A204.1 (cell line): Measurements from ENCODE around the gene POLR2I.
"Not testable (repeated sequence)": the region's sequence is repeated elsewhere in the genome, so short reads cannot be mapped to it uniquely, and the experiment has no call there.

Experiments
- FAIRE-seq: peaks from 2 replicates; lab custom pipeline; 2012; peaks lifted over from hg19 to GRCh38; lab: Jason Lieb, UNC

Gene POLR2I

DNA sequence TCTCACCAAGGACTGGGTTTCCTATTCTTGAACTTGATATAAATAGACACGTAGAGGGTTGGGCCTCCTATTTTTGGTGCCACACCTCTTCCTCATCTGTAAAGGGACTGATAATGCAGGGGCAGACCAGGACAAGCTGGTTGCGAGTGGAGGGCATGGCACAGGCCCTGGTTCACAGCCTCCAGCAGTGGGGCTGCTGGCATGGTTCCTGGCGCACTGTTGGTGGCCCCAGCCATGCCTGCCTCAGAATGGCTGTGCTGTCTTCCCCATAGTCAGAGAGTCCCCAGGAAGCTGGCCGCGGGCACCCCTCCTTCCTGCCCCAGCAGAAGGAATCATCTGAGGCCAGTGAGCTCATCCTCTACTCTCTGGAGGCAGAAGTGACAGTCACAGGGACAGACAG lies 14.2 kb downstream of the POLR2I start:
- FAIRE-seq = no peak

DNA sequence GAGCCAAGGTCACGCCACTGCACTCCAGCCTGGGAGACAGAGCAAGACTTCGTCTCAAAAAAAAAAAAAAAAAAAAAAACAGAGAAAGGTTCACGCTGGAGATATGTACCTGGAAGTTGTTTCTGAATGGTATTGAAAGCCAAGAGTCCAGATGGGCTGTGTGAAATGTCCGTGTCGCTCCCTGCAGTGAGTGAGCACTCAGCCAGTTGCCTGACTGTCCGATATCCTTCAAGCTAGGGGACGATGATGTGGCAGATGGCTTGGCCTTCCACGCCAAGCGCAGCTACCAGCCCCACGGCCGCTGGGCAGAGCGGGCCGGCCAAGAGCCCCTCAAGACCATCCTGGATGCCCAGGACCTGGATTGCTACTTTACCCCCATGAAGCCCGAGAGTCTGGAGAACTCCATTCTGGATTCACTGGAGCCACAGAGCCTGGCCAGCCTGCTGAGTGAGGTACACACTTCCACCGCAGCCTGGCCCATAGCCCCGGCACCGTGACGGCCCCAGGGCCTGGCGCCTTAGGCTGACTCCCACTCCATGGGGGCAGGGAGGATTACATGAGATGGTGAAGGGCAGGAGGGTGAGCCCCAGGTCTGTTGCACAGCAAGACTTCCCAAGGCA lies 15.4 kb downstream of the POLR2I start:
- no peak for FAIRE-seq

DNA sequence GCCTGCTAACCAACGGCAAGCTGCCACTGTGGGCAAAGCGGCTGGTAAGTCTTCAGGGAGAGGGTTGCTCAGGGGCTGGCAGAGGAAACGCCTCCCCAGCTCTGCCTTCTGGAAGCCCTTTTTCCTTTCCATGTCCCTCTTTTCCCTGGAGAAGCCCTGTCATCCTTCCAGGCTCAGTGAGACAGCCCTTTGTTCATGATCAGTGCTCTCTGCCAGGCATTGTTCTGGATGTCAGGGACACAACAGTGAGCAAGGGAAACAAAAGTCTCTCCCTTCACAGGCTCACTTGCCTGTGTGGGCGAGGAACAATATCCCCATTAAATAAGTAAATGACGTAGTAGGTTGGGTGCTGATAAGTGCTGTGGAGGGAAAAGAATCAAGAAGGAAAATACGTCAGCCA lies 17.6 kb downstream of the POLR2I start:
- no peak for FAIRE-seq

DNA sequence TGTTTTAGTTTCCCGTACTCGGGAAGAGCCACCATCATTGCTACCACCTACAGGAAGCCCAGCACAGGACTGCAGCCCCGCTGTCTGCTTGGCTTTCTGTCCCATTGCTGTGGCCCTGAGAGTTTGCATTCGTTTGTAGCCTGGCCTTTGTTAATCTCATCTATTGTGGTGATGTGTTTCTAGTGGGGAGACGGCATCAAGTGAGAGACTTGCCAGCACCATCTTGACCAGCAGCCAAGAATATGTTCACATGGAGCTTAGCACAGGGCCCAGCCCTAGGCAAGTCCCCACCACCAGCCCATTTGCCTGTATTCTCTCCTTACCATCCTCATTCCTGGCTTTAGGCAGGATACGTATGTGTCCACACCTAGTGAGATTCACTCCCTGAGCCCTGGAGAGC lies 21.0 kb downstream of the POLR2I start:
- no peak for FAIRE-seq

GRCh38 chr19:36093146-36093662 lies 21.5 kb downstream of the POLR2I start:
- FAIRE-seq = no peak

DNA sequence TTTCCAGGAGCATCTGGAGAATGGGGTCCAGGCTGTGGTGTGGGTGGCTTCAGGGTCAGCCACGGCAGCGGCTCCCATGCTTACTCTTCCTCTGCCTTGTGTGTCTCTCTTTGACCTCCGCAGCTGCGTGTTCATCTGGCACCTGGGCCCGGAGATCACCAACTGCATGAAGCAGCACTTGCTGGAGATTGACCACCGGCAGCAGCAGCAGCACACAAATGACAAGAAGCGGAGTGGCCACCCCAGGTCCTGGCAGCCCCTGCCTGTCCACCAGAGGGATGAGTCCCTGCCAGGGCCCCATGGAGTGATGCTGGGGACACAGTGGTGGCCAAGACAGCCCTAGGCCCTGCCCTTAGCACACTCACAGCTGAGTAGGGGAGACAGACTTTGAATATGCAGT lies 22.1 kb downstream of the POLR2I start:
- FAIRE-seq = no peak

- no peak for FAIRE-seq
Measured at GRCh38 chr19:36090910-36091695, 23.6 kb downstream of the POLR2I start.

GRCh38 chr19:36089847-36090246 lies 24.8 kb downstream of the POLR2I start:
- FAIRE-seq = no peak

GRCh38 chr19:36086326-36086725 lies 28.3 kb downstream of the POLR2I start:
- FAIRE-seq = no peak

DNA sequence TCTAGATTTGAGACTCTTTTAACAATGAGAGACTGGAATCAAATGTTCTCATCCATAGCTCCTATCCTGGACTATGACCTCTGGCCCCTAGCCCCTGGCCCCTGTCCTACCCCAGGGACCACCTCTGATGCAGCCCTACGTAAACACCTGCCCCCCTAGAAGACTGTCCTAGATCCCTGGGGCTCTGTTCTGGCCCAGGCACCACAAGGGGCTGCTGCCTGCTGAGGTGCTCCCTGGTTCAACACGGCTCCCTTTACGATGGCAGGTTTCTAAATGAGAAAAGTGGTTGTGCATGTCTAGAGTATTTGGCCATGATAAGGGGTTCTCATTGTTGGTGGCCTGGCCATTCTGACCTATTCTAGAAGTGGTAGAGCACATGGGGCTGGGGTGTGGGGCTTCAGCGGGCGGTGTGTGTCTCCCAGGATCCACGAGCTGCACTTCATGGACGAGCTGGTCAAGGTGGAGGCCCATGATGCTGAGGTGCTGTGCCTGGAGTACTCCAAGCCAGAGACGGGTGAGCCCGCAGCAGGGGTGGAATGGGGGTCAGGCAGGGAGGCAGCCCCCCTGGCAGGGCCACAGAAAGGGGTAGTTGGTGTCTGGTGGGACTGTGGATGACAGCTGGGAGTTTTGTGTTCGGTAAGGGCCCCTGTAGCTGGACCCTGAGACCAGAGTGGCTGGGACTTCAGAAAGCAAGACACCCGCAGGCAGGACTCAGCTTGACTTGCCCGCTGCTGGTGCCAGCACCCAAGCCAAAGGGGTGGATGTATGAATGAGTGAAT lies 30.3 kb downstream of the POLR2I start:
- FAIRE-seq = no peak

DNA sequence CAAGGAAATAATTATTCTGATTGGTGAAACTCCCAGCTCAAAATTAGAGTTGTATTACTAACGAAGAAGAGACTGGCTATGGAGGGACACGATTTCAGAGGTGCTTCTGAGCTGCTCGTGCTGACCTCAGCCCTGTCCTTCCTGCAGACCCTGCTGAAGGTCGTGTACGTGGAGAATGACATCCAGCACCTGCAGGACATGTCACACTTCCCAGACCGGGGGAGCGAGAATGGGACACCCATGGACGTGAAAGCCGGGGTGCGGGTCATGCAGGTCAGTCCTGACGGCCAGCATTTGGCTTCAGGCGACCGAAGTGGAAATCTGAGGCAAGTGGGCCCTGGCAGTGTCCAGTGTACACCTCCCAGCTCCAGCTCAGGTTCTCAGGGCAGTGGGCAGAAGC lies 31.8 kb downstream of the POLR2I start:
- no peak for FAIRE-seq

DNA sequence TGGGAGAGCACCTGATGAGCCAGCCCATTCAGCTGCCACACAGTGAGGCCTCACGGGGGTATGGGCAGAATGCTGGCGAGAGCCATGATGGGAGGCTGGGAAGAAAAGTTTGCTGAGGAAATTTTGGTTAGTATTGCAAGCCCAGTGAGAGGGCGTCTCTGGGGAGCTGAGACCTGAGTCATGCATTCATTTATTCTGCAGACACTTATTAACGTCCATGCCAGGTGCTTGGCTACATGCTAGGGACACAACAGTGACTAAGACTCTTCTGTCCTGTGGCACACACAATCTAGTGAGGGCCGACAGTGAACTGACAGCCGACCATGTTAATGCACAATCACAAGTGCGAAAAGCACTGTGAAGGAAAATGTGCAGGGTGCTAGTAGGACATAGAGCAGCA lies 32.8 kb downstream of the POLR2I start:
- FAIRE-seq = no peak

- no peak for FAIRE-seq
Measured at GRCh38 chr19:36081385-36081784, 33.3 kb downstream of the POLR2I start.

- no peak for FAIRE-seq
Measured at GRCh38 chr19:36079389-36079945, 35.2 kb downstream of the POLR2I start.

DNA sequence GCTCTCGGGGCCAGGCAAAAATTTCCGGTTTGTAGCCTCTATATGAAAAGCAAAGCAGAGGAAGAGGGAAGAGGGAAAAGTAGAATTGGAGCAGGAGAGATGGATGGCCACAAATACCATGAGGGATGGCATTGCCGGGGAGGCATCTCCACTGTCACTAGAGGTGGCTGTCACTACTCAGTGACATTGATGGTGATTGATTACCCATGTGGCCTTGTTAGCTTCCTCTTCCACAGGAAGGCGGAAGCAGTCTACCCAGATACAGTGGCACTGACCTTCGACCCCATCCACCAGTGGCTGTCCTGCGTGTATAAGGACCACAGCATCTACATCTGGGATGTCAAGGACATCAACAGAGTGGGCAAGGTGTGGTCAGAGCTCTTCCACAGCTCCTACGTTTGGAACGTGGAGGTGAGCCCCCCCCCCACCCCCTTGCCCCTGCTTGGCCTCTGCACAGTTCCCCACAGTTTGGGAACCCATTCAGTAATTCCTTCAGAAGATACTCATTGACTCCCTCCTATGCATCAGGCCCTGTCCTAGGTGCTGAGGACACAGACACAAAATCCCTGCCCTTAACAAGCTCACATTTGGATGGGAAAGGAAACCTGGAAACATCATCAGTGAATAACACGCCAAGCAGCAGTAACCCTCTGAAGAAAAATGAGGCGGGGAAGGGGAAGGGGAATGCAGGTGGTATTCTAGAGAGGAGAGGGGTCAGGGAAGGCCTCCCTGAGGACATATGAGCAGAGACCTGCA lies 41.4 kb downstream of the POLR2I start:
- no peak for FAIRE-seq

GRCh38 chr19:36072081-36072480 lies 42.6 kb downstream of the POLR2I start:
- no peak for FAIRE-seq

- not testable (repeated sequence) for FAIRE-seq
Measured at GRCh38 chr19:36068810-36069499, 45.7 kb downstream of the POLR2I start.

- FAIRE-seq = no peak
Measured at GRCh38 chr19:36067681-36068080, 47.0 kb downstream of the POLR2I start.

- FAIRE-seq = no peak
Measured at GRCh38 chr19:36064826-36065225, 49.8 kb downstream of the POLR2I start.
